OCI-LY7 (cell line): ENCODE data around the gene RCAN3.

Experiments used
- CTCF ChIP-seq: fragments of 200-600 bp; sonication (generic); conservative IDR thresholded peaks from 2 replicates; pipeline ENCODE4 v1.5.1; 2014; ENCODE audit warnings: mild to moderate bottlenecking, antibody characterized with exemption, low read length, moderate library complexity, mixed read lengths
- EZH2phosphoT487 ChIP-seq: fragments of 200-600 bp; sonication (generic); IDR thresholded peaks from 2 replicates; pipeline ENCODE4 v1.6.1; 2018; ENCODE audit warnings: low read depth, borderline replicate concordance, mild to moderate bottlenecking, mixed run types, antibody characterized with exemption, low read length, moderate library complexity, mixed read lengths

GRCh38 chr1:24589200-24589599, 86.6 kb downstream of the RCAN3 start:
- TF ChIP-seq CTCF (no peak), EZH2phosphoT487 (no peak)
